Bone marrow (tissue), 2 donors: ENCODE results near the gene RNF213.
"Not testable (repeated sequence)": the region's sequence is repeated elsewhere in the genome, so short reads cannot be mapped to it uniquely, and the experiment has no call there.

ENCODE experiments used
- DNase-seq, 2 donors: peaks; one replicate each; lab custom pipeline; 2025; lab: John Stamatoyannopoulos, UW

The RNF213 gene

DNA sequence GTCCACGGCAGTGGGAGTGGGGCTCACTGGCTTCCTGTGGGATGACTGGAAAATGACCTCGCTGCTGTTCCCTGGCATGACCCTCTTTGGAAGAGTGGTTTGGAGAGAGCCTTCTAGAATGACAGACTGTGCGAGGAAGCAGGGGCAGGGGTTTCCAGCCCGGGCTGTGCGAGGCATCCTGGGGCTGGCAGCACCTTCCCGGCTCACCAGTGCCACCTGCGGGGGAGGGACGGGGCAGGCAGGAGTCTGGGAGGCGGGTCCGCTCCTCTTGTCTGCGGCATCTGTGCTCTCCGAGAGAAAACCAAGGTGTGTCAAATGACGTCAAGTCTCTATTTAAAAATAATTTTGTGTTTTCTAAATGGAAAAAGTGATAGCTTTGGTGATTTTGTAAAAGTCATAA, 7.8 kb upstream of the RNF213 start:
- DNase-seq, result peak; percentile 20 to 49

DNA sequence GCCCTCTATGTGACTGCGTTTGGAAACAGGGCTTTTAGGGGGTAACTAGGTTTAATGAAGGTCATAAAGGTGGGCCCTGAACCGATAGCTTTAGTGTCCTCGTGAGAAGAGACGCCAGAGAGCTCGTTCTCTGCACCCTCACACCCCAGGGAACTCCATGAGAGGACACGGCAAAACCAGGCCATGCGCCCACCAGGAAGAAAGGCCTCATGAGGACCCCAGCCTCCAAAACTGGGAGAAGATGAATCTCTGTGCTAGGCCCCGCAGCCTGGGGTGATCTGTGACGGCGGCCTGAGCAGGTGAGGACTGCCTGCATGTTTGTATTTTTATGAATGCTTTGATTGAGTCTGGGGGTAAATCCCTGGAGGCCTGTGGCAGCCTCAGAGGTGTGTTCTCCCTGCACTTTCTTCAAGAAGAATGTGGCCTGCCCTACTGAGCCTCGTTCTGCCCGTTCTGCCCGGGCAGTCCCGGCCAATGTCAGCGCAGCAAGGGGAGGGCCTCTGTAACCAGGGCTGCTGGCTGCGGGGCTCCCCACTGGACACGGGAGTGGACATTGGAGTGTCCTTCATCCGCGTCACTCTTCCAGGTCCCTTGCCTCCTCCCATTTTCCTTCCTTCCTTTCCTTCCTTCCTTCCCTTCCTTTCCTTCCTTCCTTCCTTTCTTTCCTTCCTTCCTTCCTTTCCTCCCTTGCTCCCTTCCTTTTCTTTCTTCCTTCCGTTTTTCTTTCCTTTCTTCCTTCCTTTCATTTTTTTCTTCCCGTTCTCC, 6.8 kb upstream of the RNF213 start:
- DNase-seq, result no peak

DNA sequence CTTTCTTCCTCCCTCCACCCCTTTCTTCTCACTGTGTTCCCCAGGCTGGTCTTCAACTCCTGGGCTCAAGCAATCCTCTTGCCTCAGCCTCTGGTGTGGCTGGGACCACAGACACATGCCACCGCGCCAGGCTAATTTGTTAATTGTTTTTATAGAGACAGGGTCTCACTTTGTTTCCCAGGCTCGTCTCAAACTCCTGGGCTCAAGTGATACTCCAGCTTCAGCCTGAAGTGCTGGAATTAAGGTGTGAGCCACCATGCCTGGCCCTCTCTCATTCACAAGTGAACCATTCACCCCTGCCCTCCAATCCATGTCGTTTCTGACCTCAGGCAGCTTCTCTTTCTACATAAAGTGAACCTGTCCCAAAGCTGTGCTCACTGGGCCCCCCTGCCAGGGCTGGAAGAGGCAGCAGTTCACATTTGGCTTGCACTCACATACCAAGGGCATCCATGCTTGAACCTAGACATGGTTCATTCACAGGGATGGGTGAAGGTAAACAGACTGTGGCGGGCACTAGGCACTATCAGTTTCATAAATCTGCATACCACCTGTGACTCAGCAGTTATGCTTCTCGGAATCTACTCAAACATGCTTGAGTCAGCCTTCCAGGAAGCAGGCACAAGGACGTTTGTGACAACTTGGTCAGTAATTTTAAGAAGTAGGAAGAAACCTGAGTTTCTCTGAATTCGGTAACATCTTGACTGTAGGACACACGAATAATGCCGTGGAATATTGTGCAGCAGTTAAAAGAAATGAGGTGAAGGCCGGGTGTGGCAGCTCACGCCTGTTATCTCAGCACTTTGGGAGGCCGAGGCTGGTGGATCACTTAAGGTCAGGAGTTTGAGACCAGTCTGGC, 6.0 kb upstream of the RNF213 start:
- peak; percentile 26 to 80 for DNase-seq

DNA sequence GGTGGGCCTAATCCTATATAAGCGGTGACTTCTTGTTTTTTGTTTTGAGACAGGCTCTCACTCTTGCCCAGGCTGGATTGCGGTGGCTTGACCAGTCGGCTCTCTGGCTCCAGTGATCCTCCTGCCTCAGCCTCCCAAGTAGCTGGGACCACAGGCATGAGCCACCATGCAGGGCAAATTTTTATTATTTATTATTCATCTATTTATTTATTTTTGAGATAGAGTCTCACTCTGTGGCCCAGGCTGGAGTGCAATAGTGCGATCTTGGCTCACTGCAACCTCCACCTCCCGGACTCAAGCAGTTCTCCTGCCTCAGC, 4.7 kb upstream of the RNF213 start:
- DNase-seq, result no peak

DNA sequence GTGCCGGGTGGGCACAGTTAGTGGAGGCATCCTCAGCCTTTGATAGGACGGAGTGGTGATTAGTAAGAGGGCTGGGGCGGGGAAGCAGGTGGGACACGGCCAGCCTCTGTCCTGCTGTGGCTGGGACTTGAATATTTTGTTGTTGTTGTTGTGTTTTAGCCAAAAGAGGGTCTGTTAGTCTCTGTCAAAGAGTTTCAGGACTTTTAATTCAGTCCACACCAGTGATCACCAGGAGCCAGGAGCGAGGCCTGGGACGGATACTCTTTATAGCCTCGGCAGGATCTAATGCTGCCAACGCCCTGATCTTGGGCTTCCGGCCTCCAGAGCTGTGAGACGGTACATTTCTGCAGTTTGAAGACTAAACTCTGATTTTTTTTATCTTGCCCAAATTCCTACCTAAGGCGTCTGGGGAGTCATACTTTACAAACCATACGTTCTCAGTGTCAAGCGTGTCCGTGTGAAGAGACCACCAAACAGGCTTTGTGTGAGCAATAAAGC, 2.9 kb upstream of the RNF213 start:
- no peak for DNase-seq

DNA sequence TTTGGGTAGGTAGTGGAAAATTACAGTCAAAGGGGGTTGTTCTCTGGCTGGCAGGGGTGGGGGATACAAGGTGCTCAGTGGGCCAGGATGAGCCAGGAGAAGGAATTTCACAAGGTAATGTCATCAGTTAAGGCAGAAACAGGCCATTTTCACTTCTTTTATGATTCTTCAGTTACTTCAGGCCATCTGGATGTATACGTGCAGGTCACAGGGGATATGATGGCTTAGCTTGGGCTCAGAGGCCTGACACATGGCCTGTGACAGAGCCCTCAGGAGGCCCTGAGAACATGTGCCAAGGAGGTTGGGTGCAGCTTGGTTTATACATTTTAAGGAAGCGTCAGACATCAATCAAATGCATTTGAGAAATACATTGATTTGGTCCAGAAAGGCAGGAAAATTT, 2.4 kb upstream of the RNF213 start:
- not testable (repeated sequence) for DNase-seq

DNA sequence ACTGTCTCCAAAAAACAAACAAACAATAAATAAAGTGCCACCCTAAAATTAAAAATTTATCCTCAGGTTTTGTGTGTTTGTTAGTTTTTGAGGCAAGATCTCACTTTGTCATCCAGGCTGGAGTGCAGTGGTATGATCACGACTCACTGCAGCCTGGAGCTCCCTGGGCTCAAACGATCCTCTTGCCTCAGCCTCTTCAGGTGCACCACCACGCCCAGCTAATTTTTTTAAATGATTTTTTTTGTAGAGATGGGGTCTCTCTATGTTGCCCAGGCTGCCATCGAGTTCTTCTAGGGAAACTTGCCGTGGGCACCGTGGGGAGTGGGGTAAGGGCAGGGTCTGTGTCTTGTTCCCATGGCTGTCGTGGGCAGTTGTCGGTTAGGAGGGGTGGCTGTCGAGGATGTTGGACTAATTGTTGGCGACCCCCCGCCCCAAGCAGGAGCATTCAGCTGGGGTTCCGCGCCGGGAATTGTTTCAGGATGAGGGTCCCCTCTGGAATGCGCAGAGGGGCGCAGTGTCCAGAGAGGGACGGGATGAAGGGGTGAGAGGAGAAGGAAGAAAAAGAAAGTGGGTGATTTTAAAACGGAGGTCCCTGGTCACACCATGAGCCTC, 1.1 kb upstream of the RNF213 start:
- no peak for DNase-seq

DNA sequence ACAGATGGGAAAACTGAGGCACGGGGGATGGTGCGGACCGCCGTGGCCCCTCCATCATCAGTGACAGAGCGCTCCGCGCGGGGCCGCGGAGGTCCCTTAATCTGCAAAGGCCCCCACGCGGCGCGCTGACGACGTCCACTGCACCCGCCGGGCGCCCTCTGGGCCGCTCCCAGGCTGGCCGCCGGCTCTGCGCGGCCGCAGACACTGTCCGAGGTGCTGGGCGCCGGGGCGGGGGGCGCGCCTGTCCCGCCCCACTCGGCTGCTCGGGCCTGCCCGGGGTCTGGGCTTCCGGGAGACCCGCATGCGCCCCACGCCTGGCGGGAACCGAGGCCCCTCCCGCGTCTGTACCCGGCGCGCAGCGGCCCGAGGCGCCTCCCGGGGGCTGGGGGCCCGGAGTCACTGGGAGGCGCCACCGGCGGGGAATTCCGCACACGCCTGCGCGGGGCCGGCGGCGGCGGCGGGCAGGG, 550 bp upstream of the RNF213 start:
- peak; percentile 1 to 48 for DNase-seq

DNA sequence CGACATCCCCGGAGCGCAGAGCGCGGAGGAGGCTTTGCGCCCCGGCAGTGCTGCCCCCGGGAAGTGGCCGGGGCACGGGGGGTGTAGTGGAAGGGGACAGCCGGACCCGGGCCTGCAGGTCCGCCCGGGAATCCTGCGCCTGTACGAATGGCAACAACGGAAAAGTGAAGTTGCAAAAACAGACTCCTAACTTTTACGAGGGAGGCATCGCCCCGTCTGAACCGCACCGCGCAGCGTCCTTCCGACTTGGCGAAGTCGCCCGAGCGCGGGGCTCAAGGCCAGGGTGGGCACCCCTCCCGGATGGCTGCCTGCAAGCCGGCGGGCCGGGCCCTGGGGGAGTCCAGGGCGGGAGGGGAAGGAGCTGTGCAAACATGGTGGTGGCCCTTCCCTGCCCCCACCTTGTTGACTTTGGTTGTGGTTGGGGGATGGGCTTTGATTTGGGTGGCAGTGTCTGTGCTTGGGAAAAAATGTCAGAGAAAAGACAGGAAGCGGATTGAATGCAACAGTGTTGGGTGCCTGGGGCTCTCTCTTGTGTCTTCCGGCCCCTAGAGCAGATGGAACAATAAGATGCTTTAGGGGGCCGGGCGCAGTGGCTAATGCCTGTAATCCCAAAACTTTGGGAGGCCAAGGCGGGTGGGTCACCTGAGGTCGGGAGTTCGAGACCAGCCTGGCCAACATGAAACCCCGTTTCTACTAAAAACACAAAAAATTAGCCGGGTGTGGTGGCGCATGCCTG, 675 bp downstream of the RNF213 start:
- peak; percentile 49 to 51 for DNase-seq

DNA sequence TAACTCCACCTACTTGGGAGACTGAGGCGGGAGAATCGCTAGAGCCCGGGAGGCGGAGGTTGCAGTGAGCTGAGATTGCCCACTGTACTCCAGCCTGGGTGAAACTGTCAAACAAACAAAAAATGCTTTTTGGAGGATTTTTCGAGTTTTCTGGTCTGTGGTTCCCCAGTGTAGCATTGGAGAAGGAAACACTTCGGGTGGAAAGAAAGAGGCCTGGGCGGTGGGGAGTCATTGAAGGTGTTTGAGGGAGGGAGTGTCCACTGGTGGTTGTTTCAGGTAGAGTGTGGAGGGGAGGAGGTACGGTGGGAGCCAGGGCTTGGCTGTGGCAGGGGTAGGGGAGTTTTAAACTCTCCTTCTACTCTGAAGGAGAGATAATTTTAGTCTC, 1.2 kb downstream of the RNF213 start:
- DNase-seq, result no peak

DNA sequence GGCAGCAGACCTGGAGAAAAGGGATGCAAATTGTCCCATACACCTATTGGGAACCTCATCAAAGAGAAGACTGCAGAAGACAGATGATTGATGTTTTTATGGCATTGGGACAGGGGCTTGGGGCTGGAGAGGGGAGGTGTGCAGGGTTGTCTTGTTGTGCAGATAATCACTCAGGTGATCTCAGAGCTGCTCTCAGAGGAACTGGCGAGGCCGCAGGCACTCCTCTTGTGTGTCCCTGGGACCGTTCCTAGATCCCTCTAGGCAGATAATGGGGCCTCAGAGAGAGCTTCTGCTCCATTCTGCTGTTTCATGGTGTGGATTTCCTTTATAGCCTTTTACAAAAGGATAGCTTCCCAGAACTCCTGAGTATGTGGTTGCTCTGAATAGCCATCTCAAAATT, 1.6 kb downstream of the RNF213 start:
- DNase-seq, result no peak

DNA sequence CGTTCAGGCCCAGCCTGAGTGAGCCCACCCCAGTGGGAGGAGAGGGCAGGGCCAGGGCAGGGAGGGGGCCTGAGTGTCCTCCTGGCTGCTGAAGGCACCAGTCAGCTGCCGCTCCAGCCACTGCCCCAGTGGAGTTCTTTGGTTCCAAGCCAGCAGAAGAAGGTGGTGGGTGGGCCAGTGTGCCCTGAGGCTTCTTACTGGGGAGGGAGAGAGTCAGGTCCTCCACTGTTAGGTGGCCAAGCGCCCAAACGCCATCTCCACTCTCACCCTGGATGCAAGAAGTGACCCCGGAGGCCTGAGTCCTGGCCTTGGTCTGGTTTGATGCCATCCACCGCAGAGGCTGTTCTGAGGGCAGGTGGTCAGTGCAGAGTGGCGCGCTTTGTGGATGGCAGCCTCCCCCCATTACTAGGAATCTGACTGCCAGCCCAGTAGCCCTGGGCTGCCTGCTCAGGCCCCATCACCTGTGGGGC, 2.2 kb downstream of the RNF213 start:
- no peak for DNase-seq

DNA sequence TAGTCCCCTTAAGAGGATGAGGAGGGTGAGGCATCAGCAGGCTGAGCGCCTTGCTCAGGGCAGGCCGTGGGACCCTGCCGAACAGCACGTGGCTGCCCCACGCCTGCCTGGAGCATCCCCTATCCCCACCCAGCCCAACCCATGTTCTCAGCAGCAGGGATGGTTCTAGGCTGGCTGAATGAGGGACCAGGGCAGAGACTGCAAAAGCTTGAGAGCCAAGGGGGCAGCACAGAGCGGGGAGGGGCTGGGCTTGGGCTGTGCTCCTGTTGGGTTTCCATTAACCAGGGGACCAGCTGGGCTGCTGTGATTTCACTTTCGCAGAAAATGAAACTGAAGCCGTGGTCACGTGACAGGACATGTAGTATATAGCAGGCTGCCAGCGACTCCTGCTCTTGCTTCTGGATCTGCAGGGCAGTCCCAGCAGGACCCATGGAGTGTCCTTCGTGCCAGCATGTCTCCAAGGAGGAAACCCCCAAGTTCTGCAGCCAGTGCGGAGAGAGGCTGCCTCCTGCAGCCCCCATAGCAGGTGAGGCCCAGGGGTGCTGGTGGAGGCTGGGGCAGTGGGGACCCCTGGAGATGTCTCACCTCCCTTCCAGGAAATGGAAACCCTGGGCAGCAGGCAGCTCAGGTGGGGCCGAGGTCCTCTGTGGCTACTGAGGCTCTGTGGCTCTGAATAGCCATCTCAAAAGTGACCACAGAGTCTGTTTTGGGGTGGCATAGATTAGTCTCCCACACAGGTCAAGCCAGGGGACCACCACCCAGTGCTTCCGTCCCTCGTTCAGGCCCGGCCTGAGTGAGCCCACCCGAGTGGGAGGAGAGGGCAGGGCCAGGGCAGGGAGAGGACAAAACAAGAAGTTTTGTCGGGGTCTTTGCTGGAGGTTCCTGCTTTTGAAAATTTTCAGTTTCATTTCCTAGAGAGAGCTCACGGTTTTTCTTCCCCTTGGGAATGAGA, 2.9 kb downstream of the RNF213 start:
- DNase-seq, result peak; percentile 39 to 67

DNA sequence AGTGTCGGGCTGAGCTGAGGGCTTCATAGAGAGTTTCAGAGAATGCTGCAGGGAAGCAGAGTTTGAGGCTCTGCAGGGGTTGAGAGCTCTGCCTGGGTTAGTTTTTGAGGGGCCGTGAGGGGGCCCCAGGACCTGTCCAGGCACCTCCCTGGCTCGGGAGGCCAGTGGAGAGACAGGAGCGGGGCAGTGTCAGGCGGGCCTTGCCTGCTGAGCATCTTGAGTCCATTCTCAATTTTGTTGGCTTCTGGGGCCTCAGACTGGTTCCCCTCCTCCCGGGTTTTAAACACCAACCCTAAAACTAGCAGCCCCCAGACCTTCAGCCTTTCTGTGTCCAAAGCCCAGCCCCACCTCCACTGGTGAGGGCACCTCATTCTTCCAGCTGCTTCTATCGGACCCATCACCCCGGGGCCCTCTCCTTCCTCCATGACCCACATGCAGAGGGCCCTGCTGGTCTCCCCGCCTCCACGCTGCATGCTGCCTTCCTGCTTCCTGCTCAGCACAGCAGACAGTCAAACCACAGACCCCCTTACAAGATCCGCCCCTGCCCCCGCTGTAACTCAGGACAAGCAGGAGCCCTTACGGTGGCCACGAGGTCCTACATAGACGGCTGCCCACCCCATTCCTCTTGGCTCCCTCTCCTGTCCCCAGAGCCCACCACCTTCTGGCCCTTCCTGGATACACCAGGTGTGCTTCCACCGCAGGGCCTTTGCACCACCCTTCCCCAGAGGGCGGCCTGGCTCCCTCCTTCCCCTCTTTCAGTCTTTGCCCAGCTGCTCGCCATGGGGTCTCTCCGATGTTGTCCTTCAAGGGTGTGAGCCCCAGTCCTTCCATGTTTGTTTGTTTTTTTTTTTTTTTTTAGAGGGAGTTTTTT, 3.8 kb downstream of the RNF213 start:
- peak in 1 of 2 donors; percentile 44 for DNase-seq

DNA sequence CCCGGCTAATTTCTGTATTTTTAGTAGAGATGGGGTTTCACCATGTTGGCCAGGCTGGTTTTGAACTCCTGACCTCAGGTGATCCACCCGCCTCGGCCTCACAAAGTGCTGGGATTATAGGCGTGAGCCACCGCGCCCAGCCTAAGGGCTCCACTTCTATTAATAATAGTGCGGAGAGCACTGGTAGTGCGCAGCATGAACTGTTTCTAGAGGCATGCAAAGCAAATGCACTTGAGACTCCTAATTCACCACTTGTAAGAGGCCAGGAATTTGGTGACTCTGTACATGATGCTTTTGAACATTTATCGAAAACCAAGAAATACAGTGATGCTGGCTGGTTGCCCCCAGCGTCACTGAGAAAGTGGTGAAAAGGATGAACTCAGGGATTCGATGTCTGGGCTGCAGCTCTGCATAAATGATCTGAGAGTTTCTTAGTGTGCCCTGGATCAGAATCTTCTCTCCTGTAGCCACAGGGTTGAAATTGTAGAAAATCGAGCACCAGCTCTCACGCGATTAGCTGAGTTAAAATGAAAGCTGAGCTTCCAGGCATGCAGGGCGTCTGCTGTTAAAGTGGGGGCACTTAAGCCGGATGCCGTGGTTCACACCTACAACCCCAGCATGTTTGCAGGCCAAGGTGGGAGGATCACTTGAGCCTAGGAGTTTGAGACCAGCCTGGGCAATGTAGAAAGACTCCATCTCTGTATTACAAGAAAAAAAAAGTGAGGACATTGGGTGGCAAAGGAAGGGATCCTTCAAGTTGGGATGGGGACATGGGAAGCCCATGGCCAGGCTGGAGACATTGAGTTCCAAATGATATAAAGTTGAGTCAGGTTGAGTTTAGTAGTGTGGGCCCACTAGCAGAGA, 4.8 kb downstream of the RNF213 start:
- DNase-seq, result no peak

DNA sequence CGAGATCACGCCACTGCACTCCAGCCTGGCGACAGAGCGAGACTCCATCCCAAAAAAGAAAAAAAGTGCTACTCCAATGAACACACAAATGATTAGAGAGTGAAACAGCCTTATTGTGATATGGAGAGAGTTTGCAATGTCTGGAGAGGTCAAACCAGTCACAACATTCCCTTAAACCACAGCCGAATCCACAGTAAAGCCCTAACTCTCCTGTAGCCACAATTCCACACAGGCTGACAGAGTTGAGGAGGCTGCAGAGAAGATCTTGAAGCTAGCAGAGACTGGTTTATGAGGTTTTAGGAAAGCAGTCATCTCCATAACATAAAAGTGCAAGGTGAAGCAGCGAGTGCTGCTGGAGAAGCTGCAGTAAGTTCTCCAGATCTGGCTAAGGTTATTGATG, 6.7 kb downstream of the RNF213 start:
- no peak for DNase-seq

DNA sequence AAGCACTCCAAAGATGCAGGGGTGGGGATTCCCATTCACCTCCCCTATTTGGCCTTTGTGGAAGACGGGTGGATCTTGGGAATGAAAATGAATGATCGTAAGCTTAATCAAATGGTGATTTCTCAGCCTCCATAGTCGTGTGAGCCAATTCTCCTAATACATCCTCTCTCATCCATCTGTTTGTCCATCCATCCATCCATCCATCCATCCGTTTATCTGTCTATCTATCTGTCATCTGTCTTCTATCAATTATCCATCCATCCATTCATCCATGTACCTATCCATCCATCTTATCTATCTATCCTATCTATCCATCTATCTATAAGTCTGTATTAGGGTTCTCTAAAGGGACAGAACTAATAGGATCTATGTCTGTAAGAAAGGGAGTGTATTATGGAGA, 7.8 kb downstream of the RNF213 start:
- DNase-seq, result no peak

DNA sequence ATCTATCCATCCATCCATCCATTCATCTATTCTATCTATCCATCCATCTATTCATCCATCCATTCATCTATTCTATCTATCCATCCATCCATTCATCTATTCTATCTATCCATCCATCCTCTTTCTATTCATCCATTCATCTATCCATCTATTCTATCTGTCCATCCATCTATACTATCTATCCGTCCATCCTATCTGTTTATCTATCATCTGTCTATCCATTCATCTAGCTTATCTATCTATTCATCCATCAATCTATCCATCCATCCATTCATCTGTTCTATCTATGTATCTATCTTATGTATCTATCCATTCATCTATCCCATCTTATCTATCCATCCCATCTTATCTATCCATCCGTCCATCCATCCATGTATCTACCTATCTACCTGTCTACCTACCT, 8.8 kb downstream of the RNF213 start:
- DNase-seq, result no peak

DNA sequence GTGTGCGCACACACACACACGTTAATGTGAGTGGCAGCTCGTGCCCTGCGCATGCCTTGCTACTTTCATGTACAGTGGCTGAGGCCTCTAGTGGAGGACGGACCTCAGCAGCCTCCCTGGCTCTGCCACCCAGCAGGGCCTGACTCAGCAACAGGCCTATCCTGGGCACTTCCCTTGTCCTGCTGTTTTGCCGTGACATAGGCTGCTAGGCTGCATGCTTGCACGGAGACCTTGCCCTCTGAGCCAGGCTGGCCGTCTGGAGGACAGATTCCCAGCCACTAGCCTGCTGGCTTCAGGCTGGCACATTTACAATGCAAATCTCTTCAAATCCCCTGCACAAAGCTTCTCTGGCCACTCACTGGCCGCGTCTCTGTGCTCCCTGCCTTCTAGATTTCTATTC, 9.5 kb downstream of the RNF213 start:
- DNase-seq, result no peak
